Ishikawa (cell line): ENCODE data around the gene SOX15.

Experiments used
- CEBPB ChIP-seq: IDR thresholded peaks from 2 replicates; pipeline ENCODE4 v1.6.1; 2012
- CREB1 ChIP-seq: IDR thresholded peaks from 2 replicates; pipeline ENCODE4 v1.6.1; 2012; ENCODE audit warnings: low read depth
- EGR1 ChIP-seq: IDR thresholded peaks from 2 replicates; pipeline ENCODE4 v1.6.1; 2012
- EP300 ChIP-seq: IDR thresholded peaks from 2 replicates; pipeline ENCODE4 v1.6.1; 2012; ENCODE audit warnings: borderline replicate concordance
- FOXM1 ChIP-seq: IDR thresholded peaks from 2 replicates; pipeline ENCODE4 v1.6.1; 2012; ENCODE audit warnings: low read depth, borderline replicate concordance
- NFIC ChIP-seq: IDR thresholded peaks from 2 replicates; pipeline ENCODE4 v1.6.1; 2012
- RAD21 ChIP-seq: IDR thresholded peaks from 2 replicates; pipeline ENCODE4 v1.6.1; 2012; ENCODE audit warnings: low read depth
- TAF1 ChIP-seq: IDR thresholded peaks from 2 replicates; pipeline ENCODE4 v1.6.1; 2012; ENCODE audit warnings: low read depth, mild to moderate bottlenecking
- TCF12 ChIP-seq: IDR thresholded peaks from 2 replicates; pipeline ENCODE4 v1.6.1; 2012; ENCODE audit warnings: low read depth
- TEAD4 ChIP-seq: IDR thresholded peaks from 2 replicates; pipeline ENCODE4 v1.6.1; 2012
- YY1 ChIP-seq: IDR thresholded peaks from 2 replicates; pipeline ENCODE4 v1.6.1; 2012; ENCODE audit warnings: low read depth
- ZBTB7A ChIP-seq: IDR thresholded peaks from 2 replicates; pipeline ENCODE4 v1.6.1; 2012; ENCODE audit warnings: low read depth
- TF ChIP-seq, protein P1 (sequence below): IDR thresholded peaks from 2 replicates; pipeline ENCODE4 v1.6.1; 2012; ENCODE audit warnings: low read depth, mild to moderate bottlenecking
- TF ChIP-seq, protein P2 (sequence below): IDR thresholded peaks from 2 replicates; pipeline ENCODE4 v1.6.1; 2012
- TF ChIP-seq, protein P3 (sequence below): IDR thresholded peaks from 2 replicates; pipeline ENCODE4 v1.6.1; 2012

The SOX15 gene

DNA sequence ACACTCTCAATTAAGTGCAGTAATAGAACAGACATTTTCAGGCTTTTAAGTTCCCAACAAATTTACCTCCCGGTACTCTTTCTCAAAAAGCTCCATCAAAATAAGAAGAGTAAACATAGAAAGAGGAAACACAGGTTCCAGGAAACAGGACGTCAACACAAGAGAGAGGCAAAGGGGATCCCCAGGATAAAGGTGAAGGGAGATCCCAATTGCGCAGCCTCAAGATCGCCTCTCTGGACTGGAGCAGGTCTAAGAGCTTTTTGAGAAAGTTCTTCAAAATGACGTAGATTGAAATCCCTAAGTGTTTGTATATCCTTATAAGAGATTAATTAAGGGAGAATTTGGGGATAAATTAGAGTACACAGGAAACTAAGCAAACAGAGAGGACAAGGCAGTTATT lies 28.7 kb upstream of the SOX15 start:
- no peak for TF ChIP-seq TCF12
- TF ChIP-seq ZBTB7A, result no peak

DNA sequence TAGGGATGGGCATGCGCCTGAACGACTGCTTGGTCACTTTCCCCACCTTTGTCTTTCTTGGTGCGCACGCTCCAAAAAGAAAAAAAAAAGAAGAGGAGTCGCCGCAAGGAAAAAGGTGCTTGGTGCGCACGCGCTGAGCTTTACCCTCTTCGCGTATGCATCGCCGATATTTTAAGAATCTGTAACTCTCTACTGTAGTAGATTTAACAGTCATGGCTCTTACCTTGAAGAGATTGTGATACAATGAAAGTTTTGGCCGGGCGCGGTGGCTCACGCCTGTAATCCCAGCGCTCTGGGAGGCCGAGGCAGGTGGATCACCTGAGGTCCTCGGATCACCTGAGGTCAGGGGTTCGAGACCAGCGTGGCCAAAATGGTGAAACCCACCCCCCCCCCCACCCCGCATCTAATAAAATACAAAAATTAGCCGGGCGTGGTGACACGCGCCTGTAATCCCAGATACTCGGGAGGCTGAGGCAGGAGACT lies 25.4 kb upstream of the SOX15 start:
- TF ChIP-seq, protein P1, sequence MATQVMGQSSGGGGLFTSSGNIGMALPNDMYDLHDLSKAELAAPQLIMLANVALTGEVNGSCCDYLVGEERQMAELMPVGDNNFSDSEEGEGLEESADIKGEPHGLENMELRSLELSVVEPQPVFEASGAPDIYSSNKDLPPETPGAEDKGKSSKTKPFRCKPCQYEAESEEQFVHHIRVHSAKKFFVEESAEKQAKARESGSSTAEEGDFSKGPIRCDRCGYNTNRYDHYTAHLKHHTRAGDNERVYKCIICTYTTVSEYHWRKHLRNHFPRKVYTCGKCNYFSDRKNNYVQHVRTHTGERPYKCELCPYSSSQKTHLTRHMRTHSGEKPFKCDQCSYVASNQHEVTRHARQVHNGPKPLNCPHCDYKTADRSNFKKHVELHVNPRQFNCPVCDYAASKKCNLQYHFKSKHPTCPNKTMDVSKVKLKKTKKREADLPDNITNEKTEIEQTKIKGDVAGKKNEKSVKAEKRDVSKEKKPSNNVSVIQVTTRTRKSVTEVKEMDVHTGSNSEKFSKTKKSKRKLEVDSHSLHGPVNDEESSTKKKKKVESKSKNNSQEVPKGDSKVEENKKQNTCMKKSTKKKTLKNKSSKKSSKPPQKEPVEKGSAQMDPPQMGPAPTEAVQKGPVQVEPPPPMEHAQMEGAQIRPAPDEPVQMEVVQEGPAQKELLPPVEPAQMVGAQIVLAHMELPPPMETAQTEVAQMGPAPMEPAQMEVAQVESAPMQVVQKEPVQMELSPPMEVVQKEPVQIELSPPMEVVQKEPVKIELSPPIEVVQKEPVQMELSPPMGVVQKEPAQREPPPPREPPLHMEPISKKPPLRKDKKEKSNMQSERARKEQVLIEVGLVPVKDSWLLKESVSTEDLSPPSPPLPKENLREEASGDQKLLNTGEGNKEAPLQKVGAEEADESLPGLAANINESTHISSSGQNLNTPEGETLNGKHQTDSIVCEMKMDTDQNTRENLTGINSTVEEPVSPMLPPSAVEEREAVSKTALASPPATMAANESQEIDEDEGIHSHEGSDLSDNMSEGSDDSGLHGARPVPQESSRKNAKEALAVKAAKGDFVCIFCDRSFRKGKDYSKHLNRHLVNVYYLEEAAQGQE, result no peak
- TF ChIP-seq, protein P2, sequence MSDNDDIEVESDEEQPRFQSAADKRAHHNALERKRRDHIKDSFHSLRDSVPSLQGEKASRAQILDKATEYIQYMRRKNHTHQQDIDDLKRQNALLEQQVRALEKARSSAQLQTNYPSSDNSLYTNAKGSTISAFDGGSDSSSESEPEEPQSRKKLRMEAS, result peak; percentile 42; the same call in 1 of the 2 replicates
- no peak for TF ChIP-seq TCF12
- TF ChIP-seq CREB1, result no peak
- TF ChIP-seq ZBTB7A, result no peak
- TF ChIP-seq EGR1, result no peak
- TF ChIP-seq CEBPB, result no peak

DNA sequence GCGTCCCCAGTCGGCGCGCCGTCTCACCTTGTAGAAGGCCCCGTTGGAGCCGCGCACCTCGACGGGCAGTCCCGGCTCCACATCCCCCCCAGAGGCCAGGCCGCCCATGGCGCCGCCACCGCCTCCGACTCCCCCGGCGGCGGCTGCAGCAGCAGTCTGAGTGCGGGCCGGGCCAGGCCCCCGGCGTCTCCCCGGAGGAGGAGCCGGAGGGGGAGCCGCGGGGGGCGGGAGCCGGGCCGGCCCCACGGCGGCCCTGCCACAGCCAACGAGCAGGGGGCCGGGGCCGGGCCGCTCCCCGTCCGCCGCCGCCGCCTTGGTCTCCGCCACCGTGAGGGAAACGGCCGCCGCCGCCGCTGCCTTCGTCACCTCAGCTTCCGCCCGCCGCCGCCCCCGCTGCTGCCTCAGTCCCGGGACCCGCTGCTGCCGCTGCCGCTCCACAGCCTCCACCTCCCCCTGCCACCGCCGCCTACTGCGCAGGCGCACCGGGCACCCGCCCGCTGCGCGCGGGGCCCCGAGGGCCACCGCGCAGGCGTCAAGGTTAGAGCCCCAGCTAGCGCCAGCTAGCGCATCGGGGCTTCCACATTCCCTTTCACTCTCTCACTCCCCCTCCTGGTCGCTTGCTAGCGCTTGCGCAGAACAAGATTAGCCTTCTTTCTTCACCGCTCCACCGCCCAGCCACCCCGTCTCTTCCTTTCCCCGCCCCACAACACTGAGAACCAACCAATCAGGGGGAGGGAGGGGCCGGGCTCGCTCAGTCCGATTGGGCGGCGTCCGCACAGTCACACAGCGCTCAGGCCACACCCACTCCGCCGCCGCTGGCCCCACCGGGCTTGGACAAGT lies 24.8 kb upstream of the SOX15 start, which contains the start of gene FXR2:
TSS of gene FXR2 (minus strand) at position 473 of the 840 bp plus-strand sequence. CDS start at position 108, 365 bp downstream.
- TF ChIP-seq, protein P2, result peak; percentile 29
- 0 out of 2 replicates have a peak, but pooled peaks have one; percentile 50 for TF ChIP-seq CREB1
- no peak for TF ChIP-seq EP300
- TF ChIP-seq ZBTB7A, result peak; percentile 81
- peak; percentile 64 for TF ChIP-seq EGR1
- TF ChIP-seq TEAD4, result peak; percentile 14

DNA sequence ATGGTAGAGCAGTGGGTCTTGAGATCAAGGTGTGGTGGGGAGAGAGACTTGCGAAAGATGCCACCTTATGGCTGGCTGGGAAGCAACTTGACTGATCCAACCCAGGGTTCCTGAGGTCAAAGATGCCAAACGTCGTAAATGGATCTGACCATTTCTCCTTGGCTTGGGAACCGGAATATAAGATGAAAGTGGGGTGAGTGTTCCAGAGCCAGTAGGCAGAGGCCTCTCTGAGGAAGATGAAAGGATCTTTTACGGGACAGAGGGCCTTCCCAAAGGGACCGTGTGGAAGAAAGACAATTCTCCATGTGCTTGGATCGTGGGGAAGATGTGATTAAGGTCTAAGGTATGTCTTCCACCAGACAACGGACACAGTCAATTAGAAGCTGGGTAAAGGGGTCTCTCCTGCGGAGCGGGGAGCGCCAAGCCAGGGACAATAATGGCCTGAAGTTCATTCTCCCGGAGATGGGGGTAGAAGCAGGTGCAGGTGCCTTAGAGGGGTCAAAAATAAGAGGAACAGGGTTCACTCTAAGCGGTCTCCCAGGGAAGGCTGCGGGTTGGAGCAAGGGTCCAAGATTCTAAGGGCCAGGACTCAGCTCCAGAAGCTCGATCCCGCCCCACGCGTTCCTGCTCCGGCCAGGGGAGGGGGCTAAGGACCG lies 24.0 kb upstream of the SOX15 start:
- TF ChIP-seq EP300, result no peak
- no peak for TF ChIP-seq RAD21
- TF ChIP-seq, protein P3, sequence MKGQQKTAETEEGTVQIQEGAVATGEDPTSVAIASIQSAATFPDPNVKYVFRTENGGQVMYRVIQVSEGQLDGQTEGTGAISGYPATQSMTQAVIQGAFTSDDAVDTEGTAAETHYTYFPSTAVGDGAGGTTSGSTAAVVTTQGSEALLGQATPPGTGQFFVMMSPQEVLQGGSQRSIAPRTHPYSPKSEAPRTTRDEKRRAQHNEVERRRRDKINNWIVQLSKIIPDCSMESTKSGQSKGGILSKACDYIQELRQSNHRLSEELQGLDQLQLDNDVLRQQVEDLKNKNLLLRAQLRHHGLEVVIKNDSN, result no peak
- TF ChIP-seq FOXM1, result no peak

DNA sequence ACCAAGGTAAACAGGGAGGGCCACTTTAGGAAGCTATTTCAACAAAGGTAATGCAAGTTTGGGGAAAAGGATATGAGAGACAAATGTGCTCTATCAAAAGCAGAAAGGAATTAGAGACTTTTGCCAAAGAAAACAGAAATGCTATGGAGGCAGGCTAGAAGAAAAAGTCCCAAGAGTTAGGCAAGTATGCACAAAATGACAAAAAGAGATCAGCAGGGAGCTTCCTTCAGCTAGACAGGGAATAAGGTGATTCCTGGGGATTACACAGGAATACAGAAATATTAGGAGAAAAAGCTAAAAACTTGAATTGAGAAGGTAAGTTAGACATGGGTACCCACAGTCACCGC lies 22.4 kb upstream of the SOX15 start:
- no peak for TF ChIP-seq FOXM1
- TF ChIP-seq TCF12, result no peak
- TF ChIP-seq YY1, result no peak
- TF ChIP-seq CEBPB, result no peak
- TF ChIP-seq, protein P1, result no peak
- no peak for TF ChIP-seq EGR1
- no peak for TF ChIP-seq RAD21
- TF ChIP-seq, protein P2, result no peak
- TF ChIP-seq, protein P3, result no peak
- TF ChIP-seq TAF1, result no peak

DNA sequence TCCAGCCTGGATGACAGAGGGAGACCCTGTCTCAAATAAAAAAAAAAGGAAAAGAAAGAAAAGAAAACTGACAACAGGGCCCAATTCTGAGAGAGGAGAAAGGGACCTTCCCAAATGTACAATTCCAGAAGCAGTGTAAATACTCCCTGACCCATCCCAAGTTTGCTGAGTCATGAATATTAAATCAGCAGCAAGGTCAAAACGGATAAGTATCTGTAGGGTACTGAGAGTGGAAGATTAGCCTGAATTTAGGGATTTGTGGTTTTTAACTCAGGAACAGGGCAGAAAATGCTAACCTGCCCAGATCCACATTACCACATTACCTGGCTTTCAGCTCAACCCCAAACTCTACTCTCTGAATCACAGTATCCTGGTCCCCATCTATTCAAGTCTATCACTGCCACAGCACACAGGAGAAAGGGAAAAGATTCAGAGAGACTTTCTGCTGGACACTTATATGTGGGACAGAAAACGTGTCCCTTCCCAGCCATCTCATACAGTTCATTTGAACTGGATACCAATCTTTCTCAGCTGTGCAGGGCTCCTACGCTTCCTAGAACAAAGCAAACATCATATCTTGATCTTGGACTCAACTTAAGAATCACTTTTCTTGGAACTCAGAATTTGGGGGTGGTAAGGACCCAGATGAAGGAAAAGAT lies 21.9 kb upstream of the SOX15 start:
- no peak for TF ChIP-seq RAD21
- TF ChIP-seq, protein P1, result no peak
- TF ChIP-seq FOXM1, result no peak
- no peak for TF ChIP-seq TEAD4
- TF ChIP-seq, protein P2, result no peak
- TF ChIP-seq TAF1, result no peak
- no peak for TF ChIP-seq YY1
- no peak for TF ChIP-seq CREB1
- TF ChIP-seq NFIC, result no peak
- TF ChIP-seq, protein P3, result no peak
- TF ChIP-seq ZBTB7A, result no peak
- TF ChIP-seq EP300, result no peak
- TF ChIP-seq EGR1, result no peak
- no peak for TF ChIP-seq CEBPB
- TF ChIP-seq TCF12, result no peak
